Superior temporal gyrus (tissue), 1 donor: ENCODE data around the gene PANK1.

Experiments
- DNase-seq: peaks from one replicate; pipeline ENCODE4 v3.0.0-alpha.2; 2016; ENCODE audit errors: extremely low spot score

The PANK1 gene

DNA sequence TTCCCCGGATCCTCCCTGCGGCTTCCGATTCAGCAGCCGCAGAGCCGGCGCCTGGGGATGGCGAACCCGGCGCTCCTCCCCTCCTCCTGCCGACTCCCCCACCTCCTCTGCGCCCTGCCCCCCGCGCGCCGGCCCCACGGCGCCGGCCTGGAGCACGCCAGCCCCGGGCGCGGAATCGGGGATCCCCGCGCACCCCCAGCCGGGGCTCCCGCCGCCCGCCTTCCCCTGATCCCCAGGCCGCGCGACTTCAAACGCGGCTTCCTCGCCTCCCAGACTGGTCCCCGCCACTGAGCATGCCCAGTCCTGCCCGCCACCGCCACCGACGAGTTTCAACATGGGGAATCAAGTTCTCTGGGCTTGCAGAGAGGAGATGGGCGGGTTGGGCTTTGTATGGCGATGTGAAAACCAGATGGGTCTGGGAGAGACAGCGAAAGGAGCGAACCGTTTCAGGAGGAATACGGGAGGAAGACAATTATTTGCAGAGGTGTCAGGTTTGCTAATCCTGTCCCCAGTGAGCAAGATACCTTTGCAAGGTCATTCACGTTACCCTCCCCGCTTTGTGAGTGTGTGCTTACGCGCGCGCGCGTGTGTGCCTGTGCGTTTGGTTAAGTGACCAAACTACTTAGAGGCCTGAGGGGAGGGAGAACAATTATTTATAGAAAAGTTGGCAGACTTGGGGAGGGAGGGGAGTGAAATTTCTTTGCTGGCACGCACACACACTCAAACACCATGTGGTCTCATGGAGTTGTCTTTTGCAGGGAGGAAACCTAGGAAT, at the start of gene PANK1:
PANK1 (minus strand) TSS at position 276 of the 775 bp plus-strand sequence. CDS start 351 bp downstream, outside the sequence.
- peak; percentile 72 for DNase-seq

DNA sequence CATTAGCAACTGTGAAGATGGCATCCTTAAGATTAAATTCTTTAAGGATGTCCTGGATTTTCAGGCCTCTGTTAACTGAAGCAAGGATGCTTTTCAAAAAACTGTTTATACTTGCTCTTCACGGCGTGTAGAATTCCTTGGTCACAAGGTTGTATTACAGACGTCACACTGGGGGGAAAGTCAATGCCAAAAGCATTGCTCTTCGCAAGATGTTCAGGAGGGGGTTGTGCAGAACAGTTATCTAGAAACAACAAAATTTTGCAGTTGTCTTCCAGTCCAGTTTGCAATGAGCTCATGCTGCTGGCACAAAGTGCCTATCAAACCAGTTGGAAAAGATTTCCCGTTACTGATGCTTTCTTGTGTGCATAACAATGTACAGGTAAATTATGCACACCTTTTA, 48.1 kb upstream of the PANK1 start:
- no peak for DNase-seq

DNA sequence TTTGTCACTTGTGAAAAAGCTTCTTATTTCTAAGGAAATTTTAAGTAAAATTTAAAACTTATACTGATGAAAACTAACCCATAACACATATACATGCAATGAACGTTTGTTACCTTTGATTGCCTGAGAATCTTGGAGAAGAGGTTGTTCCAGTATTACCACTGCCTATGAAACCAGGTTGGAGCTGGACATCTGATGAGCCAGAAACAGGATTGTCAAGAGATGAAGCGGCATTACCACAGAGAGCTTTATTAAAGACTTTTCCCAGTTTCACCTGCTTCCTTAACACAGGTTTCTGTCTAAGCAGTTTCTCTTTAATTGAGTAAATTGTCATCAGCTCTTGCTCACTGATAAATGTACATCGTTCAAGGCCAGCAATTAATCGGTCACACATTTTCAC, 47.4 kb upstream of the PANK1 start:
- DNase-seq: no peak

DNA sequence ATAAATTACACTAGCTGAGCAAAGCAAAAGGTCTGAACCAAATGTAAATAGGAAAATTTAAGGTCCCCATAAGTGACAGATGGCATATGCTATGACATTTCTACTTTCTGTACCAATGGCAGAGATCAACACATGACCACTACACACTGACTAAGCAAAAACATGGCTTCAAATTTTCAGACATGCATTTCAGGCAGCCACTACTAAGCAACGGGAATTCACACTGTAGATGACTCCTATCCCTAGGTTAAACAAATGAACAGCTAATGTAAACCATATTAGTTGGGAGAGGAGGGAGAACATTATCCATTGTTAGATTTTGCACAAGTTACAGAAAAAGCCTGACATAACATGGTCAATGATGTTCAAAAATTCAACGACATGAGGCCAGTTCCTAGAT, 45.0 kb upstream of the PANK1 start:
- DNase-seq: no peak

DNA sequence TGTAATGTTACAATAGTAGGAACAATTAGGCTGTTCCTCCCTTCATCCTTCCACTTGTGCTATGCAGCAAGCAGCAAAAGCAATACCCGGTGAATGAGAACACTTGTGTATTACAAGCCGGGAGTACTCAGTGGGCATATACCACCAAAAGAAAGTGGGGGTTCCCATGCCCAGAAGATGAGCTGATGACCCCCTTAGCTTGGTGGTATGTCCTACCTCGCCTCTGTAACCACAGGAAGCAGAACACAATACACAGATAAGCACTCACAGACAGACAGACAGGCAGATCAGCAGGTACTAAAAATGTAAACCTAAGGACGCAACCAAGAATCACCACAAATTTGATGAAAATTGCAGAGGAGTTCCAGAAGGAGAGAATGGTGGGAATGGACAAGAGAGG, 40.9 kb upstream of the PANK1 start:
- DNase-seq: no peak

DNA sequence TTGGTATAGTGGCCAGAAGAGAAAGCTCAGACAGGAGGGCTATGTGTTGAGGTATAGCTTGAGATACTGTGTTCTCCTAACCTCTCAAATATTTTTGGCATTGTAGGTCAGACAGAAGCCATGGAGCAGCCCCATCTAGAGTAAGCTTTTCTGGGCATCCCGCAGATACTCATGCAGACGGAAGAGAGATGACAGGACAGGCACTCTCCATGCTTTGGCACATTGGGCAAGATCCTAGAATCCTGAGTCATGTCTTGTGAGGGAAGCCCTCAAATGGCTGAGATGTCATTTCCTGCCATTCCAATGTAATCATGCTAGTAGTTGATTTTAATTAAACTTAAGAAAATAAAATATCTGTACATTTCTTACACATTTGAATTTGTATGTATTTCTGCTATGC, 39.6 kb upstream of the PANK1 start:
- DNase-seq: no peak

DNA sequence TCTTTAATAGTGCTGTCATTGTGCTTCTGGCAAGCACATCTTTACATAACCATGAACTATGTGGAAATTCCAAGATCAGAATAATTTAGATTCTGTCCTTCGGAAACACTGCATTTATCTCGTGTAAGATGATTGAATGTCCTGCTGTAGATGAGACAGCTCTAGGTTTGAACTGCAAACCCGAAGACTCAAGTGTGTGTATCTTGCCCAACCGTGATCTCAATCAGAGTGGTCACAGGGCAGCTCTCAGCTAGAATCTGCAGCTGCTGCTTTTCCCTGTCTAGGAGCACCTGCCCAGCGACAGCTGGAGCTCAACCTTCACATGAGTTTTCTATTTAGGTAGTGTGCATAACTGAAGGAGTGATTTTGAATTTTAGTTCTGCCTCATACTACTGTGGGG, 38.8 kb upstream of the PANK1 start:
- DNase-seq: no peak

DNA sequence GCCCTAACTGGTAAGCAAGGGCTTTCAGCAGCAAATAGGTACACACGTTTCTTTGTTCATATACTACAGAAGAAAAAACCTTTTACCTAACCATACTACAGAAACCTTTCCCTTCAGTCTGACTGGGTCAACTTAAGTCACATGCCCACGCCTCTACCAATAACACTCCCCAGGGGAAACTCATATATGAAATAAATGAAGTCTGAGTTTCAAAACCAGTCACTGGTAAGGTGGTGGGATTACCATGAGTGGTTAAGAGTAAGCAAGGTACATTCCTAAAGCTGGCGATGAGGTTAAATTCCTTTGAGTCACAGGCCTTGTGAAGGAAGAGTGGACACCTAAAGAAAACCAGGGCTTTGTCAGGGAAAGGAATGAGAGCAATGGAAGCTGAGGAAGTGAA, 34.9 kb upstream of the PANK1 start:
- DNase-seq: no peak

DNA sequence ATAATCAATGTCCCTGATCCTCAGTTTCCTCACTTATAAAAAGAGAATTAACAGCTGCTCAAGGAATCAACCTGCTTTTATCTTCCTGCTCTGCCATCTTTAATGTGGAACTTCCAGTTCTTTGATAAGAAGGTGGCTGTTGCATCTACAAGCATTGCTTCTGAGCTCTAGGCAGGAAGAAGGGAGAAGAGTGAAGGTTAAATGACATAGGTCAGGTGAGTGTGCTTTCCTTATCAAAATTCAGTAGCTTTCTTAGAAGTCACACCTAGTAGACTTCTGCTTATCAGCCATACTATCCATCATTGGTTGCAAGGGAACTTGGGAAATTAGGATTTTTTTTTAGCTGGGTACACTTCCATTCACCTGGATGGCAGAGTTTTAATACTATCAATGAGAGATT, 32.3 kb upstream of the PANK1 start:
- DNase-seq: no peak

DNA sequence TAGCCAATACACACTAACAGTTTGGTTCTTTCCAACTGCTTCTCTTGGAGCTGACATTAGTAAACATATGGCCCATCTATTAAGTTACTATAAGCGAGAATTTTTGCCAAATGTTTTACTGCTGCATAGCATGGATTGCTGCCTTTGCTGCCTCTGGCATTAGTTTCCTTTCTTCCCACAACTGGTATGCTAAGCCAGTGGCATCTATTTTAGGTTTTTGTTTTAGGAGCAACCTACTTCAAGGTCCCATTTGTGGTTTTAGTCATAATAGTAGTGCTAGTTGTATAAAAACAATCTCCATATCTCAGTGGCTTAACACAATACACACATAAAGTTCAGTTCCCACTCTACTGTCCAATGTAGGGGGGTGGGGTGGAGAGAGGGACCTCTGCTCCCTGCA, 25.9 kb upstream of the PANK1 start:
- no peak for DNase-seq

DNA sequence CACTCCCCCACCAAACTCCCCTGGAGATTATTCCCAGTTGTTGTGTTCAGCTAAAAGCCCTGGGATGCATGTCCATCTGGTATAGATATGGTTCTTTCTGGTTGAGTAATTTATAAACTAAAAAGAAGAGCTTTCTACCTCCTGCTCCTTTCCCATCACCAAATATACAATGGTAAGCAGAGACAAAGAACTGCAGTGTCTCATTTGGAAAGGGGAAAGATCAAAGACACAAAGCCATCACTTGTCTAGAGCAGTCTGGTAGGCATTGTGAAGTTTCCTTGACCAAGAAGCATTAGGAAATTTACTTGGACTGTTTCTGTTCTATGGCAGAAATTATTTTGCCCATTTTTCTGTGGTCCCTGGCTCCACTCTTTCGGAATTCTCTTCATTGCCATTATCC, 24.9 kb upstream of the PANK1 start:
- DNase-seq: no peak

DNA sequence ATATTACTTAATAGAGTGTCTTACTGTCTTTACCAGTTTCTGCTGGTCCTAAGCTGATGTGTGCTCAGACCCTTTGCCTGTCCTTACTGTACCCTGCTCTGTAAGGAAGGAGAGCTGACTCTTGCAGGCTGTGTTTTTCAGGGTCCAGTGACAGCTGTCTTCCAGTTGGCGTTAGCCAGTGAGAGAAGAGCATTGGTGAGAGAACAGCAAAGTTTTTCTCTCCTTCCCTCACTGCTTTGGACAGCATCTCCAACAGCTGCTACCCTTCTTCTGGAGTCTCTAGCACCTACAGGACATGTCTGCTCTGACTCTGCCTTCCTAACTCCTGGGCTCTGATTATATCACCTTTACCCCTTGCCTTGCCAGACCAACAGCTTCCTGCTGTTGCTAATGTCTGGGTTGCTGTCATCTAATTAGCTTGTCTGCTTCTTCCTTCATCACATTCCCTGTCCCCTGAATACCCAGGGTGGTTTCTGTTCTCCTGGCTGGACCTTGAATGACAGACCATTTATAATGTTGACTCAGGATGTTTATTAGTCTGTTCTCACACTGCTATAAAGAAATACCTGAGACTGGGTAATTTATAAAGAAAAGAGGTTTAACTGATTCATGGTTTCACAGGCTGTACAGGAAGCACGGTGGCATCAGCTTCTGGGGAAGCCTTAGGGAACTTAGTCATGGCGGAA, 23.5 kb upstream of the PANK1 start:
- DNase-seq: no peak

DNA sequence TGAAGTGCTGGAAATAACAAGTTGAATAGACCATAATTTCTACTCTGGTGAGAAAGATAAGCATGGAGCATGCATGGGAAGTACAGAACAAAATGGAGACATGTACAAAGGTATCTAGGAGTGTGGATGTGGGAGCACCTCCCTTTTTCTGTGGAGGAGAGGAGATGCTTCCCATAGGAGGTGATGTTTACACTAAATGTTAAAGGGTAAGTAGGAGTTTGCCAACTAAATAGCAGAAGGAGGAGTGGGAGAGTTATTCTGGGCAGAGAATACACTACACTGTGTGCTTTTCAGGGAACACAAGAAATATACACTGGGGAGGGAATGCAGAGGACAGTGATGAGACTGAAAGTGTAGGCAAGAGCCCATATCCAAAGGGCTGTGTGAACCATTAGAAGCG, 21.1 kb upstream of the PANK1 start:
- DNase-seq: no peak

DNA sequence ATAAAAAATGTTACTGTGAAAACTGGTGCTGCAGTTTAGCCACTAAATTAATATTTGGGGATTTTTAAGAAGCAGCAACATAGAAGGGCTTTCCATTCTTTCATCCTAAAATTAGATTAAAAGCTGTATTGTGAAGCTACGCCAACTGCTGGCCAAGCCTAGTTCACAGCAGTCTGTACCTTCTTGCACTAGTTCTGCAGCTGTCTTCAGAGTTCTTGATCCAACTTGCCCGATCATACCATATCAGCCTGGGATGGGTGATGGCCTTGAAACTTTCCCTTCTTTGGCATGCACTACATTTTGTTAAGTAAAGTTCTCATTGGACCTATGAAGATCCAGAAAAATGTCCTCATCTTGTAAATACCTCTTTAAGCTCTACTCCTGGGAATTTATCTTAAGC, 20.3 kb upstream of the PANK1 start:
- DNase-seq: no peak

DNA sequence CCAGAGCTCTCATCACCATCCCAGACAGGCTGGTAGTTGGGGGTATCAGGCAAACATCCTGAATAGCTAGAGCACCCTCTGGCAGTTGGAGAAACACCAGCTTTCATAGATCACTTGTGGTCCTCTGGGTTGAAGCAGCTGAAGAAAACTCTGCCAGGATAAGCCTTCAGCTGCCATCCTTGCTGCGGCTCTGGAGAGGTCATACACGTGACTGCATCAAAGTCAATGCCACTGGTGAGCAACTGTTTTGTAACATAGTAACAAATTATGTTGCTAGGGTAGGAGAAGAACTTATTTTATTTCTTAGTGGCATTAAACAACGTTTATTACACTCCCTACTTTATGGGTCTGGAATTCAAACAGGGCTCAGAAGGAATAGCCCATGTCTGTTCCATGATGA, 19.2 kb upstream of the PANK1 start:
- no peak for DNase-seq

DNA sequence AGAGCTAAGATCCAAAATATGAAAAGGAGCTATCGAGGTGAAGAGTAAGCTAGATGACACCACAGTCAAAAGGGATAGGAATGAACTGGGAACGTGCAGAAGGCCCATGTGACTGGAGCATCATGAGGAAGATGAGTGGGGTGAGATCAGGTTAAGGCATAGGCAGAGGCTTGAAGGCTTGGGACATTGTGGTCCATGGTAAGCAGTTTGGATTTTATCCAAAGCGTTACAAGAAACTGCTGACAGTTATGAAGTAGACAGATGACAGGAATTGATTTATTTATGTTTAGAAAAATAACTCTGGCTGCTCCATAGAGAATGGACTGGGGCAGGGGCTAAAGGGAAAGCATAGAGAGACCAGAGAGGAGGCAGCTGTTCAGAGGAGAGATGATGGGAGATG, 18.1 kb upstream of the PANK1 start:
- no peak for DNase-seq

DNA sequence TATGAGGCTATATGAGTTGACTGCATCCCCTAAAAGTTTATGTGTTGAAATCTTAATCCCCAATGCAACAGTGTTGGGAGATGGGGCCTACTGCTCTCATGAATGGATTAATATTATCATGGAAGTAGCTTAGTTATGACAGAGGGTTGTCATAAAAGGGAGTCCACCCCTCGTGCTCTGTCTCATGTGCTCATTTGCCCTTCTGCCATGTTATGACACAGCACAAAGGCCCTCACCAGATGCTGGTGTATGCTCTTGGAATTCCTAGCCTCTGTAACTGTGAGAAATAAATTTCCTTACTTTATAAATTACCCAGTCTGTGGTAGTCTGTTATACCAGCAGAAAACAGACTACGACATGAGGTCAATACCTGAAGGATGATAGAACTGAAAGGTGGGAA, 17.6 kb upstream of the PANK1 start:
- no peak for DNase-seq

DNA sequence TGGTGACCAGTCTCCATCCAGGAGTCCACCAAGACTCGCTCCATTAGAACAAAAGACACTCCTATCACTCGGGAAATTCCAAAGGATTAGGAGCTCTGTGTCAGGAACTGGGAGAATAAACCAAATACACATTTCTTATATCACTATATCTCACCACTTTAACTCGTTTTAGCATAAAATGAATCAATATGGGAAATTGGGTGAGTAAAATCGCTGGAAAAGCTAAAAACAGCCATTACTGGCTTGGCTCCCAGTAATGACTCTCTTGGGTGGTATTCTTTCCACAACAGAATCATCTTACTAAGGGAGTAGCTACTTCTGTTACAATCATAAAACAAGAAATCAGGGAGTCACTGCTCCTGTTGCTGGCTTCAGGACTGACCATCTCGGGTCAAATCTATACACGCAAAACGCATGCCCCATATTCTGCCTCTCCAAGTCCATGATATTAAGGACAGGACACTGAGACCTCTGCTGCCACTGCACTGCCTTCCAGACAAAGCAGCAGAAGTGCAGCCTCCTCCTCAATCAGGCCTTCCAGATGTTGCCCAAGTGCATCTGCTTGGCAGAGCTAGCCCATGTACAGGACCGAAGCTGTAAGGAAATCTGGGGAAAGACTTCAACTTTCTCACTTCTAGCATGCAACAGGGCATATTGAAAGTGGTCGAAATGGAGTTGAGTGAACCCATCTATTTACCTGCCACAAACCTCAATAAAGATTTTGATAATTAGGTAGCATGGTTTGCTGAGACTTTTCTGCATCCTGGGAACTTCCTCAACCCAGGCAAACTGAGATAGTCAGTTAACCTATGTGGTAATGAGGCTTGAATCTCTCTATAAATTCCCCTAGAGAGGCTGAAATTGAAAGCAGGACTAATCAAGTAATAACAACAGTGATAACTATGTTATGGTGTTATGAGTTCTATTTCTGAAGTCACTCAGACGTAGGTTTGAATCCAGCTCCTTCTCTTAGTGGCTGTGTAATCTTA, 14.4 kb upstream of the PANK1 start:
- DNase-seq: peak; percentile 22

DNA sequence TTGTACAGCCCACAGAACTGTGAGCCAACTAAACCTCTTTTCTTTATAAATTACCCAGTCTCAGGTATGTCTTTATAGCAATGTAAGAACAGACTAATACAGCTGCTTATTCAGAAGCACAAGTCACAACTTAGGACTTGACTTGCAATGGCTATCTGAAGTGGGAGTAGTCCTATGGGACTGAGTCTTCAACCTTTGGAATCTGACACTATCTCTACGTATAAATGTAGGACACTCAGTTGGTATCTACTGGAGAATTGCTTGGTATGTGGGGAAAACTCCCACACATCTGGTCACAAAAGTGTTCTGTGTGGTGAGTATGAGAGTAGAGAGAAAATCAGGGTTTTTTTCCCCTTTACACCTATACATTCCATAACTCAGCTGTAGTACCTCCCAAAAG, 12.3 kb upstream of the PANK1 start:
- no peak for DNase-seq

DNA sequence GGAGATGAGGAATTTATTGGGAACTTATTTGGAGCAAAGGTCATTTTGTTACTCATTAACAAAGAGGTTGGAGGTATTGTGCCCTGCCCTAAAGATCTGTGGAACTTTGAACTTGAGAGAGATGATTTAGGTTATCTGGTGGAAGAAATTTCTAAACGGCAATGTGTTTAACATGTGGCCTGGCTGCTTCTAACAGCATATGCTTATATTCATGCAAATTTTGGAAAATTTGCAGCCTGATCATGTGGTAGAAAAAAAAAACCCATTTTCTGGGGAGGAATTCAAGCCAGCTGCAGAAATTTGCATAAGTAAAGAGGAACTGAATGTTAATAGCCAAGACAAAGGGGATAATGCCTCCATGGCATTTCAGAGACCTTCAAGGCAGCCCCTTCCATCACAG, 10.7 kb upstream of the PANK1 start:
- no peak for DNase-seq

DNA sequence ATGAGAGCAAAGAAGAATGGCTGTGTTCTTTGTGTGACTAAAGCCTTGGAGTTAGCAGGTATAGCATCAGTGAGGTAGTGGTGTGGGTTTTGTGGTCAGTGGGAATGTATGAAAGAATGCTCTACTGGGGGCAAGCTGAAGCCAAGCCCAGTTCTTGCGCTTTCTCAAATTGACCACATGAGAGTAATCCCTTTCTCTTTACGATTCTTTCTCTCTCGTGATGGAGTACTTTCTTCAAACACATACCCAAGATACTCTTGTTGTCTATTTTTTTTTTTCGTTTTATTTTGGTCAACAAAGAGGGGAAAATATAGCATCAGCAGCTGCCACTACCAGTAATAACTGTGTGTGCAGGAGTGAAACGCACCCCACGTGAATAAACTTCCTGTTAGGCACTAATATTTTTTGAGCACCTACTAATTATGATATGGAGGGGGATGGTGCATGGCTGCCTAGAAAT, 8.4 kb upstream of the PANK1 start:
- no peak for DNase-seq

DNA sequence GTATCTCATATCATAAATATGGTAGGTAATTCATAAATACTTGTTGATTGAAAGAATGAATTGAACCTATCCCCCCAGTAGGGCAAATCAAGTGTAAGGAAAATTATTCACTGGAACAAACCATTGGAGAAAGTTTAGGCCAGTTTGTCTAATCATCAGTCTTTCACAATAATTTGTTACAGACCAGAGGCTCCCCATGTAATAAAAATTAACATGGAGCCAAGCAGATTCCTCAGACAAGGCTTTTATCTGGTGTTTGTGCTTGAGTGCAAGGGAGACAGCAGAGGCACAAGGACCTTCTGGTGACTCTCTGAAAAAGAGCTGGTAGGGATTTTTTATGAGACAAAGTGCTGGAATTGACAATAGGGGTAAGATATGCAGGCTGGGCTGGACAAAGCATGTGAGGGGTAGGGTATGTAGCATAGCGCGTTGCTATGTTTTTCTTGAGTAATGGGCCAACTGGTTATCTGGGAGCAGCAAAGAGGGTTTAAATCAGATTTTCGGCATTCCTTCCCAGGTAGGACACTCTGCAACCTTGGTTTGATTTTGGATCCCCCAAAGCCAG, 7.8 kb upstream of the PANK1 start:
- DNase-seq: no peak
